Vagina (tissue), 2 donors: ENCODE results near the gene CSPG5. TPM values are rescaled to one million over a fixed set of nuclear protein-coding genes. Genes with fewer than 3 reads are reported as not detected.
A peak's percentile ranks its signal among the peaks of the same experiment; 100 is the strongest.

Experiments
- DNase-seq, 2 donors: peaks; one replicate each; pipeline ENCODE4 v3.0.0-alpha.2; 2017; ENCODE audit errors: extremely low spot score in 2 of 2
- H3K27ac ChIP-seq: fragments of 200-600 bp; sonication (generic); one replicate; pipeline ENCODE4 v1.5.1; 2019
- H3K27me3 ChIP-seq: fragments of 200-600 bp; sonication (generic); one replicate; pipeline ENCODE4 v1.5.1; 2019
- H3K36me3 ChIP-seq, 2 donors: fragments of 200-600 bp; sonication (generic); one replicate each; pipeline ENCODE4 v1.5.1; 2017 to 2019
- H3K4me1 ChIP-seq: fragments of 200-600 bp; sonication (generic); one replicate; pipeline ENCODE4 v1.5.1; 2019
- H3K4me3 ChIP-seq, 2 donors: fragments of 200-600 bp; sonication (generic); 1 replicate in 1 of 2; 2 replicates in 1 of 2; pipeline ENCODE4 v1.5.1; 2016 to 2019
- H3K9me3 ChIP-seq: fragments of 200-600 bp; sonication (generic); one replicate; pipeline ENCODE4 v1.5.1; 2019
- POLR2A ChIP-seq, 2 donors: fragments of 450-650 bp; IDR thresholded peaks; one replicate each; pipeline ENCODE4 v1.6.1; 2017; ENCODE audit warnings: antibody characterized with exemption in 2 of 2, mild to moderate bottlenecking in 2 of 2, moderate library complexity in 2 of 2
- POLR2AphosphoS5 ChIP-seq, 2 donors: sonication (generic); formaldehyde crosslinking; IDR thresholded peaks; one replicate each; pipeline ENCODE4 v1.9.0; 2017; ENCODE audit warnings: antibody characterized with exemption in 2 of 2, mild to moderate bottlenecking in 2 of 2, low read depth in 1 of 2; ENCODE audit not compliant: insufficient read depth in 1 of 2
- intact Hi-C: fragments of 100-400 bp; cut with DNase I; formaldehyde crosslinking; loops from one replicate; pipeline ENCODE4 v1.15.1; 2023
- total RNA-seq: library from RNA; depleted of rRNA; stranded (reverse); fragments of >200 nt; gene quantifications from one replicate; pipeline ENCODE4 v1.2.3, GENCODE V29; 2016
- TF ChIP-seq, protein P1 (sequence below), 3 experiments: fragments of 450-650 bp in 2 of 3; fragments of 200-600 bp in 1 of 3; sonication (generic) in 1 of 3; IDR thresholded peaks; one replicate each; pipeline ENCODE4 v1.5.1; 2017 to 2019; ENCODE audit warnings: antibody characterized with exemption in 3 of 3, mild to moderate bottlenecking in 2 of 3, moderate library complexity in 2 of 3

The CSPG5 gene
- total RNA-seq, 1 donor from 2014 or later = 0.98 TPM

DNA sequence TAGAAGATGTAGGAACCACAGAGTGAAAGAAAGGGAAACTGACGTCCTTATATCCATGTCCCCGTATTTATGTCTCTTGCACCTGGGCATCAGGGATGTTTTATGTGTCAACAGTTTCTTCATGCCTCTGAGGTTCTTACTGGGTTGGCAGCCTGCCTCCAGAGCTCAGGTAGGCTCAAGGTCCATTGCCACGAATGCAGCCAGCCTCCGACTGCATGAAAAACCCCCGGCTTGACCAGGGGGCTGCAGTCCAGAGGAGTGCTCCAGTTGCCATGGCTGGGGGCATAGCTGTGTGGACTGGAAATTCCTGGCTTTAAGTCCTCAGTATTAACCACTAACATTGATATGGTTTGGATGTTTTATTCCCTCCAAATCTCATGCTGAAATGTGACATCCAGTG, 2.8 kb upstream of the CSPG5 start:
- TF ChIP-seq POLR2AphosphoS5 (IDR thresholded peaks at IDR 0.05; ENCODE audit: insufficient read depth in 1 of 2, low read depth in 1 of 2) = no peak
- TF ChIP-seq, protein P1, sequence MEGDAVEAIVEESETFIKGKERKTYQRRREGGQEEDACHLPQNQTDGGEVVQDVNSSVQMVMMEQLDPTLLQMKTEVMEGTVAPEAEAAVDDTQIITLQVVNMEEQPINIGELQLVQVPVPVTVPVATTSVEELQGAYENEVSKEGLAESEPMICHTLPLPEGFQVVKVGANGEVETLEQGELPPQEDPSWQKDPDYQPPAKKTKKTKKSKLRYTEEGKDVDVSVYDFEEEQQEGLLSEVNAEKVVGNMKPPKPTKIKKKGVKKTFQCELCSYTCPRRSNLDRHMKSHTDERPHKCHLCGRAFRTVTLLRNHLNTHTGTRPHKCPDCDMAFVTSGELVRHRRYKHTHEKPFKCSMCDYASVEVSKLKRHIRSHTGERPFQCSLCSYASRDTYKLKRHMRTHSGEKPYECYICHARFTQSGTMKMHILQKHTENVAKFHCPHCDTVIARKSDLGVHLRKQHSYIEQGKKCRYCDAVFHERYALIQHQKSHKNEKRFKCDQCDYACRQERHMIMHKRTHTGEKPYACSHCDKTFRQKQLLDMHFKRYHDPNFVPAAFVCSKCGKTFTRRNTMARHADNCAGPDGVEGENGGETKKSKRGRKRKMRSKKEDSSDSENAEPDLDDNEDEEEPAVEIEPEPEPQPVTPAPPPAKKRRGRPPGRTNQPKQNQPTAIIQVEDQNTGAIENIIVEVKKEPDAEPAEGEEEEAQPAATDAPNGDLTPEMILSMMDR (IDR thresholded peaks at IDR 0.05) = no peak
- no peak for TF ChIP-seq POLR2A (IDR thresholded peaks at IDR 0.05)
- Histone ChIP-seq H3K4me1 (peaks cover 18% of the 10 kb centered on the region), H3K27me3 (no peaks in the 10 kb centered on the region), H3K9me3 (no peaks in the 10 kb centered on the region), H3K27ac (no peak overlapping the region), H3K4me3 (no peak overlapping the region), H3K36me3 (no peaks in the 10 kb centered on the region)
- intact Hi-C loops = no loop called here
- DNase-seq = no peak

DNA sequence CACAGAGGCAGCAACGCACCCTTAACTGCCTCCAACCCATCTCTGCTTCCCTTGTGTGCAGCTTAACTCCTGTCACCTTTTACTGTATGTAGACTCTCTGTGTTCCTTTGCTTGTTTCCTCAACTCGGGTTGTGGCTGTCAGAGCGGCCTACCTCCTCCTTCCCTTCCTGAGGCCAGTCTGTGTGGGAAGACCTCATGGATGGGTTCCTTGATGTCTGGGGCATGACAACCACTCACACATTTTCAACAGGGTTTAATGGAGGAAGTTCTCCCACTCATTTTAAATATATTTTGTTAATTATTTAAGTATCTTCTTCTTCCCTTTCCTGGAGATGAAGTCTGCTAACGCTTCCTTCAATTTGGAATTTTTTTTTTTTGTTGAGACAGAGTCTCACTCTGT, 1.8 kb upstream of the CSPG5 start:
- no peak overlapping the region for H3K27ac ChIP-seq
- TF ChIP-seq, protein P1 (IDR thresholded peaks at IDR 0.05) = no peak
- TF ChIP-seq POLR2AphosphoS5 (IDR thresholded peaks at IDR 0.05; ENCODE audit: insufficient read depth in 1 of 2, low read depth in 1 of 2) (no peak), POLR2A (IDR thresholded peaks at IDR 0.05) (no peak)
- H3K9me3 ChIP-seq = no peaks in the 10 kb centered on the region
- peaks cover 18% of the 10 kb centered on the region for H3K4me1 ChIP-seq
- DNase-seq = no peak
- no peak overlapping the region for H3K4me3 ChIP-seq
- intact Hi-C loops = no loop called here
- no peaks in the 10 kb centered on the region for H3K27me3 ChIP-seq
- H3K36me3 ChIP-seq = no peaks in the 10 kb centered on the region

DNA sequence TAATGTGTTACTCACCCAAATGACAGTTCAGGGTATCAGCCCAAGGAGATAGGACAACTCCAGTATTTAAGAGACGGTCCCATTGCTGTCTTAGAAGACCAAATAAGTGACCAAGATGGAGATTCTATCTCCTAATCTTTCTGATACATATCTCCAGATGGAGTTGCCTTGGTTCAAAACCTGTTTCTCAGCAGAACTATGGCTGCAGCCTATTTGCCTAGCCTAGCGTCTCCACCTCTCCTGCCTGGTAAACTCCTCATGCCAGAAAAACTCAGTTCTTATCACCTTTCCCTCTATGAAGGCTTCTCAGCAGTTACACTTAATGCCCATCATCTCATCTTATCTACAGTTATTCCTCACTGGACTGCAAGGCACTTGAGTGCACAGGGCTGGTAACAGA, 1.2 kb upstream of the CSPG5 start:
- TF ChIP-seq, protein P1 (IDR thresholded peaks at IDR 0.05) = no peak
- Histone ChIP-seq H3K36me3 (no peaks in the 10 kb centered on the region), H3K27ac (no peak overlapping the region), H3K27me3 (no peaks in the 10 kb centered on the region), H3K4me3 (no peak overlapping the region), H3K4me1 (peaks cover 18% of the 10 kb centered on the region), H3K9me3 (no peaks in the 10 kb centered on the region)
- intact Hi-C loops = no loop called here
- DNase-seq = no peak

DNA sequence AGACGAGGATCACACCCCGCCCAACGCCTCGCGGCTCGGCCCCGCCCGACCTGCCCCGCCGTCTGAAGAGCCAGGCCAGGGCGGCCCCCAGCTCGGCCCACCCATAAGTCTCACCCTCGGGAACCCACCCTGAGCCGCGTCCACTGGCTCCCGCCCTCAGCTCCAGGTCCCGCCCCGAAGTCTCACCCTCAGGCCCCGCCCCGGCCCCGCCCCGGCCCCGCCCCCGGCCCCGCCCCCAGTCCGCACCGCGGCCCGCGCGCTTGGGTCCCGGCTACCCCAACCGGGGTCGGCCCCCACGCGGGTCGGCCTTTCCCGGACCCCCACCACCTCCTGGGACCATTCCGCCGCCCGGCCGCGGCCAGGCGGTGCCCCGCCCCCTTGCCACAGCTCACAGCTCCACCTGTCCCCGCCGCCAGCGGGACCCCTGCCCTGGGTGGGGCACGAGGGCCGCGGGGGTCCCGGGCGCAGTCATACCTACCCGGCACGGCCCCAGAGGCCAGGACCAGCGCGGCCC, 489 bp downstream of the CSPG5 start:
- intact Hi-C loops = no loop called here
- no peaks in the 10 kb centered on the region for H3K9me3 ChIP-seq
- H3K27me3 ChIP-seq = no peaks in the 10 kb centered on the region
- no peak for TF ChIP-seq POLR2A (IDR thresholded peaks at IDR 0.05)
- TF ChIP-seq, protein P1 (IDR thresholded peaks at IDR 0.05) = no peak
- no peak for TF ChIP-seq POLR2AphosphoS5 (IDR thresholded peaks at IDR 0.05; ENCODE audit: insufficient read depth in 1 of 2, low read depth in 1 of 2)
- H3K4me3 ChIP-seq = peak overlapping the region; percentile 54 to 75
- no peak overlapping the region for H3K27ac ChIP-seq
- no peak for DNase-seq
- H3K36me3 ChIP-seq = no peaks in the 10 kb centered on the region
- peaks cover 18% of the 10 kb centered on the region for H3K4me1 ChIP-seq

DNA sequence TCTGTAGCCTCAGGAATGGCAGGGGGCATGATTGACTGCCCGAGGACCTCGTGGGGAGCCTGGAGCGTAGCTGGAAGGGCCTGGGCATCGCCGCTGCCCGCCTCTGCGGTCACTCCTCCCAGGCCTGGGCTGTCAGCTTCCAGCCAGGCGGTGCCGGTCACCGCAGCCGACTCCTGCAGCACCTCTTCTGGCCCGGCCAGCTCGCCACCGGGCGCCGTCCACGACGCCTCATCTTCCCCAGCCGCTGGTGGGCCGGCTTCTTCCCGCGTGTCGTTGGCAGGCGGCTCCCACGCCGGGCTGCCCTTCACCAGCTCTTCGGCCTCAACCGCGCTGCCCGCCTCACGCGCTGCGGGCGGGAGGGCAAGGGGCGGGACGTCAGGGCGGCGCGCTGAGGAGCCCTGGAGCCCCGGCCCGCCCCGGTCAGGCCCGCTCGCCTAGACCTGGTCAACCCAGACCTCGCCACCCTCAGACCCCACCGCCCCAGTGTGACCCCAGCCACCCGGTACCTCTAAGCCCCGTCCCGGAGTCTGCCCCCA, 1.0 kb downstream of the CSPG5 start:
- Histone ChIP-seq H3K4me3 (peak overlapping the region; percentile 54 to 75), H3K27me3 (no peaks in the 10 kb centered on the region), H3K36me3 (no peaks in the 10 kb centered on the region), H3K4me1 (peaks cover 18% of the 10 kb centered on the region), H3K9me3 (no peaks in the 10 kb centered on the region), H3K27ac (no peak overlapping the region)
- intact Hi-C loops = no loop called here
- no peak for TF ChIP-seq POLR2AphosphoS5 (IDR thresholded peaks at IDR 0.05; ENCODE audit: insufficient read depth in 1 of 2, low read depth in 1 of 2)
- no peak for TF ChIP-seq POLR2A (IDR thresholded peaks at IDR 0.05)
- TF ChIP-seq, protein P1 (IDR thresholded peaks at IDR 0.05) = no peak
- DNase-seq = no peak
